ENCODE measurements around the gene ZSWIM4. TPM values are rescaled to one million over a fixed set of nuclear protein-coding genes. Genes with fewer than 3 reads are reported as not detected.

Gene ZSWIM4
- total RNA-seq, 4 donors from 2014 or later: 1.6 to 9.1 (median 5.8) TPM

- no peak for TF ChIP-seq CTCF (IDR thresholded peaks at IDR 0.05)
- TF ChIP-seq POLR2A (IDR thresholded peaks at IDR 0.05): no peak
- H3K4me3 ChIP-seq: peak overlapping the region in 2 of 4 donors; percentile 42 to 52
- H3K27ac ChIP-seq: peak overlapping the region in 3 of 4 donors; percentile 19 to 77 (median 76)
- H3K9me3 ChIP-seq: no peaks in the 10 kb centered on the region
- H3K36me3 ChIP-seq: peaks cover 0 to 4% (median 0%) of the 10 kb centered on the region in 3 donors
- peaks cover 0 to 4% (median 0%) of the 10 kb centered on the region in 4 donors for H3K4me1 ChIP-seq
- peak in 2 of 3 donors; percentile 81 to 82 for DNase-seq
- H3K27me3 ChIP-seq: no peaks in the 10 kb centered on the region
Measured at GRCh38 chr19:13817018-13817614, 21.9 kb downstream of the ZSWIM4 start.

- H3K9me3 ChIP-seq: no peaks in the 10 kb centered on the region
- H3K4me3 ChIP-seq: peak overlapping the region in 2 of 4 donors; percentile 42 to 52
- TF ChIP-seq CTCF (IDR thresholded peaks at IDR 0.05) (no peak), POLR2A (IDR thresholded peaks at IDR 0.05) (peak; percentile 22 to 50)
- DNase-seq: peak in 2 of 3 donors; percentile 85 to 91
- peak overlapping the region in 3 of 4 donors; percentile 19 to 77 (median 76) for H3K27ac ChIP-seq
- H3K4me1 ChIP-seq: peaks cover 0 to 4% (median 0%) of the 10 kb centered on the region in 4 donors
- H3K36me3 ChIP-seq: peaks cover 0 to 4% (median 0%) of the 10 kb centered on the region in 3 donors
- H3K27me3 ChIP-seq: no peaks in the 10 kb centered on the region
Measured at GRCh38 chr19:13817615-13818371, 22.6 kb downstream of the ZSWIM4 start.

- H3K9me3 ChIP-seq: no peaks in the 10 kb centered on the region
- no peaks in the 10 kb centered on the region for H3K27me3 ChIP-seq
- no peak overlapping the region for H3K27ac ChIP-seq
- no peak for TF ChIP-seq CTCF (IDR thresholded peaks at IDR 0.05)
- no peak for TF ChIP-seq POLR2A (IDR thresholded peaks at IDR 0.05)
- H3K36me3 ChIP-seq: peaks cover 0 to 4% (median 0%) of the 10 kb centered on the region in 3 donors
- no peak for DNase-seq
- H3K4me1 ChIP-seq: peaks cover 0 to 4% (median 0%) of the 10 kb centered on the region in 4 donors
- no peak overlapping the region for H3K4me3 ChIP-seq
Measured at GRCh38 chr19:13819238-13819637, 24.0 kb downstream of the ZSWIM4 start.

- H3K36me3 ChIP-seq: no peaks in the 10 kb centered on the region
- no peak overlapping the region for H3K4me3 ChIP-seq
- no peak for DNase-seq
- no peaks in the 10 kb centered on the region for H3K27me3 ChIP-seq
- peaks cover 0 to 4% (median 0%) of the 10 kb centered on the region in 4 donors for H3K4me1 ChIP-seq
- TF ChIP-seq POLR2A (IDR thresholded peaks at IDR 0.05) (no peak), CTCF (IDR thresholded peaks at IDR 0.05) (no peak)
- no peaks in the 10 kb centered on the region for H3K9me3 ChIP-seq
- no peak overlapping the region for H3K27ac ChIP-seq
Measured at GRCh38 chr19:13821292-13821691, 26.0 kb downstream of the ZSWIM4 start.

- TF ChIP-seq CTCF (IDR thresholded peaks at IDR 0.05) (no peak), POLR2A (IDR thresholded peaks at IDR 0.05) (no peak)
- Histone ChIP-seq H3K27ac (no peak overlapping the region), H3K27me3 (no peaks in the 10 kb centered on the region), H3K4me1 (no peaks in the 10 kb centered on the region), H3K4me3 (no peak overlapping the region), H3K36me3 (no peaks in the 10 kb centered on the region), H3K9me3 (no peaks in the 10 kb centered on the region)
- DNase-seq: no peak
Measured at GRCh38 chr19:13823256-13823655, 28.0 kb downstream of the ZSWIM4 start.
